Type B pancreatic cell (in vitro differentiated cells): Measurements from ENCODE around the gene GDPD4. TPM values are rescaled to one million over a fixed set of nuclear protein-coding genes. Genes with fewer than 3 reads are reported as not detected.

Experiments used
- DNase-seq: peaks from one replicate; pipeline ENCODE4 v3.0.0; 2021; ENCODE audit warnings: mixed read lengths; ENCODE audit not compliant: unreplicated experiment; ENCODE audit errors: extremely low spot score
- H3K27ac Mint-ChIP-seq: 2 replicates; pipeline ENCODE4 v1.8.0; 2021; ENCODE audit warnings: mild to moderate bottlenecking, mixed read lengths
- H3K27me3 Mint-ChIP-seq: 2 replicates; pipeline ENCODE4 v1.8.0; 2021; ENCODE audit warnings: mixed read lengths
- H3K36me3 Mint-ChIP-seq: 2 replicates; pipeline ENCODE4 v1.8.0; 2021; ENCODE audit warnings: mixed read lengths
- H3K4me1 Mint-ChIP-seq: one replicate; pipeline ENCODE4 v1.8.0; 2021; ENCODE audit warnings: mixed read lengths; ENCODE audit not compliant: unreplicated experiment
- H3K4me3 Mint-ChIP-seq: 2 replicates; pipeline ENCODE4 v1.8.0; 2021; ENCODE audit warnings: mild to moderate bottlenecking, mixed read lengths
- H3K9me3 Mint-ChIP-seq: 2 replicates; pipeline ENCODE4 v1.8.0; 2021; ENCODE audit warnings: mixed read lengths
- total RNA-seq: library from RNA; stranded (reverse); gene quantifications from 2 replicates; pipeline ENCODE4 v1.2.1, GENCODE V29; 2021; ENCODE audit warnings: low replicate concordance
- TF ChIP-seq, protein P1 (sequence below): fragments of 200-600 bp; sonication (generic); conservative IDR thresholded peaks from 2 replicates; pipeline ENCODE4 v1.5.0; 2021; ENCODE audit warnings: antibody characterized with exemption, mild to moderate bottlenecking

GDPD4 gene
- total RNA-seq, 1 donor from 2014 or later: not detected

DNA sequence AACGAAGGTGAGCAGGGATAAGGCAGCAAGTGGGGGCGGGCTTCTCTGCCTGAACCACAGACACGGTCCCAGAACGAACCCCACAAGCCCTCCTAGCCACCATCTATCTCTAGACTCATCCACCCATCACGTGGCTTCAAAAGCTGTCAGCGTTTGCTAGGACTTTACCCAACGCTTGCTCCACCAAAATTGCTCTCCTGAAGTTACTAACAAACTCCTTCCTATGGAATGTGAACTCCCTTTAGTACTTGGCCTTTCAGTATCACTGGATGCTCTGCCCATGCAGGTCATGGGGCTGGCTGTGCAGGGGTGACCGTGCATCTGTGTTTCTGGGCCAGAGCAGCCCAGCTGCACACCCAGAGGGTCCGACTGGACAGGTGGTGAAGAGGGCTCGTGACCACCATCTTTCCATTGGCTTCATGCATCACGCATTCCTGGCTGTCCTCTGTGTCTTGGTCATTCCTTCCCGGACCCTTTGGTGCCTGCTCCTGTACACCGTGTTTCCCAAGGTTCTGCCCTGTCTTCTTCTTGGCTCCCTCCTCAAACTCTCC, 88.4 kb downstream of the GDPD4 start:
- H3K27ac Mint-ChIP-seq: no peak overlapping the region
- H3K9me3 Mint-ChIP-seq: no peaks in the 10 kb centered on the region
- TF ChIP-seq, protein P1, sequence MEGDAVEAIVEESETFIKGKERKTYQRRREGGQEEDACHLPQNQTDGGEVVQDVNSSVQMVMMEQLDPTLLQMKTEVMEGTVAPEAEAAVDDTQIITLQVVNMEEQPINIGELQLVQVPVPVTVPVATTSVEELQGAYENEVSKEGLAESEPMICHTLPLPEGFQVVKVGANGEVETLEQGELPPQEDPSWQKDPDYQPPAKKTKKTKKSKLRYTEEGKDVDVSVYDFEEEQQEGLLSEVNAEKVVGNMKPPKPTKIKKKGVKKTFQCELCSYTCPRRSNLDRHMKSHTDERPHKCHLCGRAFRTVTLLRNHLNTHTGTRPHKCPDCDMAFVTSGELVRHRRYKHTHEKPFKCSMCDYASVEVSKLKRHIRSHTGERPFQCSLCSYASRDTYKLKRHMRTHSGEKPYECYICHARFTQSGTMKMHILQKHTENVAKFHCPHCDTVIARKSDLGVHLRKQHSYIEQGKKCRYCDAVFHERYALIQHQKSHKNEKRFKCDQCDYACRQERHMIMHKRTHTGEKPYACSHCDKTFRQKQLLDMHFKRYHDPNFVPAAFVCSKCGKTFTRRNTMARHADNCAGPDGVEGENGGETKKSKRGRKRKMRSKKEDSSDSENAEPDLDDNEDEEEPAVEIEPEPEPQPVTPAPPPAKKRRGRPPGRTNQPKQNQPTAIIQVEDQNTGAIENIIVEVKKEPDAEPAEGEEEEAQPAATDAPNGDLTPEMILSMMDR: no peak
- peaks cover 3% of the 10 kb centered on the region for H3K27me3 Mint-ChIP-seq
- no peaks in the 10 kb centered on the region for H3K36me3 Mint-ChIP-seq
- H3K4me3 Mint-ChIP-seq: no peak overlapping the region
- H3K4me1 Mint-ChIP-seq: no peaks in the 10 kb centered on the region
- no peak for DNase-seq

DNA sequence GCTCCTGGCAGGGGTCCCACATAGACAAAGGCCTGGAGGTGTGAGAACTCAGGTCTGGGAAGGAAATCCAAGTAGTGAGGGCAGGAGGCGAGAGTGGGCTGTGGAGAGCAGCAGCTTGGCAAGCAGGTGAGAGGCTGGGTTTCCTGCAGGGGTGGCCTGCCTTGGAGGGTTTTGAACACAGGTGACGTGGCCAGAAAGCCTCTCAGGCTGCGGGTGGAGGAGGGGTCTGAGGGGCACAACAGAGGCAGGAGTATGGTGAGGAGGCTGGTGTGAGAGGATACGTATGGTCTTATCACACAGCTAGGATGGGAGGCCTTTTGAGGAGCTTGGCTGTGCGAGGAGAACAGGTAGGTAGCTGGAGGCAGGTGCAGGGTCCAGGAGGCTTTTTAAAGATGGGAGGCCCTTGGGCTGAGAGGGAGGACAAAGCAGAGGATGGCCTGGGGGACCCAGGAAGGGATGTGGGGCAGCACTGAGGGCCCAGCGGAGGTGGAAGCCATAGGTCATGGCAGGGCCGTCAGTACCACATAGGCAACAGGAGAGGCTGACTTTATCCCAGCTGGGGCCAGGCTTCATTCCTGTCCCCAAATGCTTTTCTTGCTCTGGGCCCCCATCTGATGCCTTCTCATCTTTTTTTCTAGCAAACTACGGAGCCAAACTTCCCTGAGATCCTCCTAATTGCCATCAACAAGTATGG, 89.0 kb downstream of the GDPD4 start:
- TF ChIP-seq, protein P1: no peak
- Mint-ChIP-seq H3K27me3 (peaks cover 3% of the 10 kb centered on the region), H3K4me3 (no peak overlapping the region), H3K27ac (no peak overlapping the region), H3K4me1 (no peaks in the 10 kb centered on the region), H3K36me3 (no peaks in the 10 kb centered on the region), H3K9me3 (no peaks in the 10 kb centered on the region)
- DNase-seq: no peak

DNA sequence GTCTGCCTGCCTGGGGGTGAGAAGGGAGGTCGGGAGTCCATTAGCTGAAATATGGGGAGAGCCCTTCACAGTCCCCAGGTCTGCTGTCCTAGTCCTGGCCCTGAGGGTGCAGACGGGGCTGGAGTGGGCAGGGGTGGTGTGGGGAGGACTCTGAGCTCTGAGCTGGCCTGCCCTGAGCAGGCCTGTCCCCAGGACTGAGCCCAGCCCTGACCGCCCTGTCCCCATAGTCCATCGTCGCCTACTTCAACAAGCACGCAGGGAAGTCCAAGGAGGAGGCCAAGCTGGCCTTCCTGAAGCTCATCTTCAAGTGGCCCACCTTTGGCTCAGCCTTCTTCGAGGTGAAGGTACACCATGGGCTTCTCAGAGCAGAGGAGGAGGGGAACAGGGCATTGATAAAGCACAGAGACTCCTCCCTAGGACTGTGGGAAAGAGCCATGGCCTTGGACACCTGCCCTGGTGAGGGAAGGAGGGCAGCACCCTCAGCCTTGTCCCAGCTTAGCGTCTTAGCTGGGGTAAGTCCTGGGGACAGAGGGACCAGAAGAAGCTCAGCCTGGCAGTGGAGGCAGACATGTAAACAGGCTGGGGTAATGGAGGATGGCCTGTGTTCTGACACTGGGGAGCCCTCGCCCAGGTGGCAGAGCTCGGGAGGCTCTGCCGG, 89.8 kb downstream of the GDPD4 start:
- no peaks in the 10 kb centered on the region for H3K4me1 Mint-ChIP-seq
- no peak for DNase-seq
- TF ChIP-seq, protein P1: no peak
- no peaks in the 10 kb centered on the region for H3K36me3 Mint-ChIP-seq
- H3K27ac Mint-ChIP-seq: no peak overlapping the region
- no peaks in the 10 kb centered on the region for H3K9me3 Mint-ChIP-seq
- no peaks in the 10 kb centered on the region for H3K27me3 Mint-ChIP-seq
- H3K4me3 Mint-ChIP-seq: no peak overlapping the region

DNA sequence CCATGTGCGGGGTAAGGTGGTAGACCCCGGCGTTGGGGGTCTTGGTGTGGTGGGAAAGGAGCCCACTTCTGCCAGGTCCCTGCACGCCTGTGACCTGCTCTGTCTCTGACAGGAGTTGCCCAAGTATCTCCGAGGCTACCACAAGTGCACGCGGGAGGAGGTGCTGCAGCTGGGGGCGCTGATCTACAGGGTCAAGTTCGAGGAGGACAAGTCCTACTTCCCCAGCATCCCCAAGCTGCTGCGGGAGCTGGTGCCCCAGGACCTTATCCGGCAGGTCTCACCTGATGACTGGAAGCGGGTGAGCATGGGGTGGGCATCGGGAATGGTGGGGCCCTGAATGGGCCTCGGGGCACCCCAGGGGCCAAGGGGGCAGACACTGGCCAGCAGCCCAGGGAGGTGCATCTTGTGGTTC, 90.4 kb downstream of the GDPD4 start:
- H3K4me3 Mint-ChIP-seq: no peak overlapping the region
- DNase-seq: no peak
- TF ChIP-seq, protein P1: no peak

DNA sequence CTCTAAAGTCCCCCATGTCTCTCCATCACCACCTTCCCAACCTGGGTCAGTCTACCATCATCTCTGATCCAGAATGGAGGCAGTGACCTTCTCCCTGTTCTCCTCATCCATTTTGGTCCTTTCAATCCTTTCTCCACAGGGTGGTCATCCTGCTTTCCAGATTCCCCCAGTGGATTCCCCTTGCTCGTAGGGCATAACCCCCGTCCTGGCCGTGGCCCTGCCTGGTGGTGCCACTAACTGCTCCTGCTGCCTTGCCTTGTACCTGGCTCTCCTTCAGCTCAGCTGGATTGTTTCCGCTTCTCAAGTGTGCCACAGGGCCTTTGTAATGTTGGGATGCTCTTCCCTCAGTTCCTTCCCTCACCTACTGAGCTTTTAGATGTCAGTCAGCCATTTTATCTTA, 91.8 kb downstream of the GDPD4 start:
- H3K27ac Mint-ChIP-seq: no peak overlapping the region
- no peaks in the 10 kb centered on the region for H3K9me3 Mint-ChIP-seq
- no peak overlapping the region for H3K4me3 Mint-ChIP-seq
- H3K4me1 Mint-ChIP-seq: no peaks in the 10 kb centered on the region
- H3K27me3 Mint-ChIP-seq: no peaks in the 10 kb centered on the region
- TF ChIP-seq, protein P1: no peak
- no peak for DNase-seq
- H3K36me3 Mint-ChIP-seq: no peaks in the 10 kb centered on the region

More for the DNA sequence above, 90.4 kb downstream of the GDPD4 start:
- Mint-ChIP-seq H3K27me3 (no peaks in the 10 kb centered on the region), H3K4me1 (no peaks in the 10 kb centered on the region), H3K27ac (no peak overlapping the region), H3K36me3 (no peaks in the 10 kb centered on the region), H3K9me3 (no peaks in the 10 kb centered on the region)
